NCI-H2171 treated with DMSO at 0.1 percent for 48 hours (cell line): ENCODE data around the gene SLAIN2.
A peak's percentile ranks its signal among the peaks of the same experiment; 100 is the strongest.
"Not testable (repeated sequence)": the region's sequence is repeated elsewhere in the genome, so short reads cannot be mapped to it uniquely, and the experiment has no call there.

Experiments
- DNase-seq: peaks from one replicate; lab custom pipeline; 2025; lab: John Stamatoyannopoulos, UW

The SLAIN2 gene

DNA sequence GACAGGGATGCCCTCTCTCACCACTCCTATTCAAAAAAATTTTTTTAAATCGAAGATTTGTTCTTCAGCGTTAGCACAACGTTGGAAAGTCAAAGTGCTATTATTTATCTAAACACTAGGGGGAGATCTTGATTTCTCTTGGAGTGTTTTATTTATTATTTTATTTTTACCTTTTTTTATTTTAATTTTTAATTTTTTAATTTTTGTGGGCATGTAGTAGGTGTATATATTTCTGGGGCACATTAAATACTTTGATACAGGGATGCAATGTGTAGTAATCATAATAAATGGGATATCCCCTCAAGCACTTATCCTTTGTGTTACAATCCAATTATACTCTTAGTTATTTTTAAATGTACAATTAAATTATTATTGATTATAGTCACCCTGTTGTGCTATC lies 104.4 kb downstream of the SLAIN2 start:
- DNase-seq = peak; percentile 1

DNA sequence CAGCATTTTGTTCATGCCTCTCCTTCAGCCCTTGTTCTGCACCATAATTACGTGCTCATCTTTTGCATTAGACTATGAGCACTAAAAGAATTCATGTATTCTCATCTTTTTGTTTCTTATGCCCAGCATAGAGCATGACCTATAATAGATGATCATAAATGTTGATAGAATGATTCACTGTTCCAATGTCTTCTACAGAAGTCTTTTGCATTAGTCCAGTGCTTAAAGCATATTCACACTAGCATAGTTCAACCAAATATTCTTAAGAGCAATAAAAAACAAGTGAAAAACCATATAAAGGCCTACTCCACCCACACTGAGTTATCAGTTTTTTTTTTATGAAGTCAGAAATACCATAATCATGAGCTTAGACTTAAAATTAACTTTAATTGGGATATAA lies 105.3 kb downstream of the SLAIN2 start:
- no peak for DNase-seq

DNA sequence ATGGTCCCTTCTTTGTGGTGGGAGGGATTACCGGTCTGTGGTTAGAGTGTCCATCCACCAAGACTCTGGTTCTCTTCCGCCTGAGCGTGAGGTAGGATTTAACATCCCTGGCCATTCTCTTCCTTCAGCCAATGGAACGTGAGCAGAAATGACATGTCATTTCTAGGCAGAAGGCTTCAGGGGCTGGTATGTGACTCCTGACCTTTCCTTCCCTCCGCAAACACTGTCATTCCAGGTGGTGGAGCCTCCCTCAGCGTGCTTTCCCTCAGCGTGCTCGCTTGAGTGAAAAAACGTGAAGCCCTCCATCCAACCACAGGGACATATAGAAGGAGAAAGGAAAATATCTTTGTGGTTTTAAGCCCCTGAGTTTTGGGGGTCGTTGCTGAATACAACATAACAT lies 107.8 kb downstream of the SLAIN2 start:
- no peak for DNase-seq

DNA sequence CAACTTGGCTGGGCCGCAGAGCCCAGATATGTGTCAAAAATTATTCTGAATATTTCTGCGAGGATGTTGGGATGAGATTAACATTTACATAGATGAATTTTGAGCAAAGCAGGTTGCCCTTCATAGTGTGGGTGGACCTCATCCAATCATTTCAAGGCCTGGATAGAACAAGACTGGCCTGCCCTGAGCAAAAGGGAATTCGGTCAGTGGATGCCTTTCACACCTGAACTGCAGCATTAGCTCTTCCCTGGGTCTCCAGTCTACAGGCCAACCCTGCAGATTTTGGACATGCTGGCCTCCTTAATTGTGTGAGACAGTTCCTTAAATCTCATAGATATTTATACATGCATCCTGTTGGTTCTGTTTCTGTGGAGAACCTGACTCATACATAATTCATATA lies 109.4 kb downstream of the SLAIN2 start:
- DNase-seq = no peak

DNA sequence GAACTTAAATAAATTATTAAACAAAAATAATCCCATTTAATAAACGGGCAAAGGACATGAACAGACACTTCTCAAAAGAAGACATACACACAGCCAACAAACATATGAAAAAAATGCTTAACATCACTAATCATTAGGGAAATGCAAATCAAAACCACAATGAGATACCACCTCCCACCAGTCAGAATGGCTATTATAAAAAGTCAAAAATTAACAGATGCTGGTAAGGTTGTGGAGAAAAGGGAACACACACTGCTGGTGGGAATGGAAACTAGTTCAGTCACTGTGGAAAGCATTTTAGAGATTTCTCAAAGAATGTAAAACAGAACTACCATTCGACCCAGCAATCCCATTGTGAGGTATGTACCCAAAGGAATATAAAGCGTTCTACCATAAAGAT lies 110.3 kb downstream of the SLAIN2 start:
- not testable (repeated sequence) for DNase-seq

DNA sequence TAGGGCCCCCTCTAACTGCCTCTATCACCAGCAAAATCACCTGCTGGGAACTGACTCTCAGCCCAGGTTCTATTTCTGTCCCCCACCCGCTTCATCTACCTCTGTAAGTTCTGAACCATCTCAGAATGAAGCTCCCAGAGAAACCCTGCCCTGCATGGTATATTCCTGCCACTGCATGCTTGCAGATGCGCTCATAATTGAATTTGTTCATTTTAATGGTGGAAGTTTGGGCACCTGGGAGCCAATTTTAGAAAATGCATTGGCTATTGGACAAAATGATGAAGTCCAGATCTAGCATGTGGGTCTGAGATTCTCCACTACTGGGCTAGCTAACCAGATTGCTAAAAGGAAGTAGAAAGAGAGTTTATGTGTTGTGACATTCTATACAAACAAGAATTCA lies 113.3 kb downstream of the SLAIN2 start:
- DNase-seq = no peak

DNA sequence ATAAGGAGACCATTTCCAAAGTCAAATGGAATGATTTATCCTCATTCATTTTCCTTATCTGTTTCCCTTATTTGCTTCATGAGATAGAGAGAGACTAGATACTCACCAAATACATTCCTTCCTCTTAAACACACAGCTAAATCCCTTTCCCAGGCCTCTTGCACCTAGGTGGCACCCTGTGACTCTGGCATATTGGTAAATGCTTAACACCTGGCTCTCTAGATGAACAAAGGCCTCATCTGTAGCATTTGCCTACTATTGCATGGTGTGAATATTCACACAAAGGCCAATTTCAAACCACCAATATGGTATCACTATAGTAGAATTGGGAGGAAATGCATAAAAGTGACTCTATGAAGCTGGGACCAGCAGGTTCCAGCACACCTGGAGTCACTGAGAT lies 119.7 kb downstream of the SLAIN2 start:
- DNase-seq = no peak

DNA sequence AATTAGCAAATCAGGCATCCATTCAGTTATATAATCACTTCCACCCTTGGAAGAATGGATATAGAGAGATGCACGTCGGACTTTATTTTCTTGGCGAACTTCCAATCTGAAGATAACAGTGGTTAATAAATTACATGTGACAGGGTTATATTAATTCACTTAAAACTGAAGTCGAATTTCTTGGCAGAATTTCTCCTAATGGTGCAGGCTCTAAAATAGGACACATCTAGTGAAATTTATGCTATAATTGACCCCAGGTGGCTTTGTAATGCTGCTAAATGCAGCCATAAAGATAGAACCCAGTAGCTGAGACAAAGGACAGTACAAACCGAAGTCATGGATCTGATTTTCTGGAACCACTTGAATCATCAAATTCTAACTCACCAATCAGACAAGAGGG lies 121.0 kb downstream of the SLAIN2 start:
- DNase-seq = no peak

DNA sequence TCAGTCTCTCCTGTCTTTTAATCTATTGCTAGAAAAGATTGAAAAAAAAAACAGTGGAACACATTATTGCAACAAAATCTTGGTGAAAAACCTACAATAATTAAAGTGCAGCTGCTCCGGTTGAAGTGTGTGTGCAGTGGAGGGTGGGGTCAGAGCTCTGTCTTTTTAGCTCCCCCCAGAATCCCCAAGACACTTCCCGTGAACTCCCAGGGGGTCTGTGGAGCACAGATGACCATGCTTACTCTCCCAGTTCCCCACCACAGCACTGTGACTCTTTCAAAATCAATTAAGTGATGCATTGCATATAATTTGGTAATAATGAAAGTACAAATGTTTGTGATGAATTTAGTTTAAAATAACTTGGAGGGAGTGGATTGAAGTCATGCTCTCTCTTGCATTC lies 126.1 kb downstream of the SLAIN2 start:
- DNase-seq = no peak

DNA sequence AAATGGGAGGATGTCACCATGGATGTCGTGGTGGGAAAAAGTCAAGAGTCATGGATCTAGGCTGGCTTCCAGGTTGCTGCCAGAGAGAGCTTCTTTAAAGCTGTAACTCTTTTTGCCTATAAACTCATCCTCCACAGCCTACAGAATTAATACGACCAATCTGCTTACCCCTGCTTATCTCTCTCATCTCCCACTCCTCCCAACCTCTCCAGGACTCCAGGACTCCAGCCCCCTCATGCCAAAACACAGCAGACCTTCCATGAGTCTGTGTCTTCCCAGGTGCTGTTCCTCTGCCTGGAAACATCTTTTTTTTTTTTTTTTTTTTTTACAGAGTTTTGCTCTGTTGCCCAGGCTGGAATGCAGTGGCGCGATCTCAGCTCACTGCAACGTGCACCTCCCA lies 126.6 kb downstream of the SLAIN2 start:
- no peak for DNase-seq

DNA sequence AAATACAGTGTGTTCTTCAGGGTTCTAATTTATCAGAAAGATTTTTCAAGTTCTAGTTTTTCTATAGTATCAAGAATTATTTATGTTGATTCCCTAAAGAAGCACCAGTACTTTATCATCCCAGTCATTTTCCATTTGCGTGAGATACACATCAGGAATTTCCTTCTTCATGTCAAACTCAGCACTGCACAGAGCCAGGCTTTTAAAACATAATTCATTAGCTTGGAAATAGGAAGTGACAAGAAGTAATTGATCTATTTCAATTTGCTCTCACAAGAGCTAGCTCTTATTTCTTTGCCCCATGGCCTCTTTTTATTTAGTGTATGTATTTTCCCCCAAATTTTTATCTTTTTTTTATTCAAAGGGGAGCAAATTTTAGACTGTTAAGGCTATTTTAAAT lies 128.8 kb downstream of the SLAIN2 start:
- DNase-seq = no peak

DNA sequence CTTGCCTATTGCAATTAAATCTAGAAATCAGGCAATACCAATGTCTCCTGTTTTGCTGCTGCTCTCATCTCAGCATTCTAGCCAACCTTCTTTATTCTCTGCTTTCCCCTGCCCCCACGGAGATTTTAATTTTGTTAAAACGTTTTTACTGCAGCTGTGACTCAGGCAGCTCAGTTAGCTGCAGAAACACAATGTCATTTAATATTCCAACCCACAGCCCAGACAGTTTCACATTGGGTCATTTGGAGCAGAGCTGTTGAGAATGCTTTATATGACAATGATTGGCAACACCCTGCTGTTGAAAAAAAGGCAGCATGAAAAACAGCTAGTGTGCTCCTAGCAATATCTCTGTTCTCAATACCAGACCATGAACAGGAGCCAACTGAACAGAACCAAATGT lies 129.2 kb downstream of the SLAIN2 start:
- DNase-seq = no peak

DNA sequence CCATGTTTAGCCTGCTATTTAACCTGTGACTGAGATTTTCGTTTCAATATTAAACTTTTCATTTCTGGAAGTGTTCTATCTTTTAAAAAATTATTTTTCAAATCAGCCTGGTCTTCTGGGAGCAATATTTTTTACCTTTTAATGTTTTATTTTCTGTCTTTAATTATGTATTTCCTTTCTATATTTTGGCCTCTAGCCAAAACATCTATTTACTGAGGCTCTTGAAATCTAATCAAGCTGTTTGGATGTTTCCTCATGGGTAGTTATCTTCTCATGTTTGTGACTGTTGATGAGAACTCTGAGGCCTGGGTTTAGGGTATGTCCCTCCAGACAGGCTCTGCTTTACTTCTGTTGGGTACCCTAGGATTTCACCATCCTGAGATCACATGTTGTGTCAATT lies 131.5 kb downstream of the SLAIN2 start:
- no peak for DNase-seq

DNA sequence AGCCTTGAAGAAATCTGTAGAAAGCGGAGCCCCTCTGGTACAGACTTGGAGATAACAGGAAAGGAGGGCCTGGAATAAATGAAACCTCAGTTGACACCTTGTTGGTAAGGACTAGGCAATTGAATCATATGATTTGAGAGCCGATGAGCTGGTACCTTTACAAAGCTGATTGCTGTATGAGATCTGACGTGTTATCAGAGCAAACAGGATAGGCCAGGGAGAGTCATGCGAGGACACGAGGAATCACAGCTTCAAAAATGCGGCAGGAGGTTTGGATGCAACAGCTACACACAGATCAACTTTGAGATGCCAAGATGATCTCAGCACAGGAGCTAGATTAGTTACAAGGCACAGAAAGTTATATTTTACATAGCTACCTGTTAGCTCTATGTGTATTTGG lies 134.4 kb downstream of the SLAIN2 start:
- no peak for DNase-seq
